Gastrocnemius medialis (tissue), 4 donors: Measurements from ENCODE around the gene CFAP20.

ENCODE experiments used
- CTCF ChIP-seq, 5 experiments: fragments of 450-650 bp in 3 of 5; fragments of 200-600 bp in 2 of 5; sonication (generic) in 2 of 5; IDR thresholded peaks in 4 of 5; conservative IDR thresholded peaks in 1 of 5; 1 replicate in 4 of 5; 2 replicates in 1 of 5; pipeline ENCODE4 v1.5.1; 2016 to 2019; ENCODE audit warnings: antibody characterized with exemption in 5 of 5, mild to moderate bottlenecking in 3 of 5, moderate library complexity in 3 of 5
- POLR2A ChIP-seq, 2 donors: fragments of 450-650 bp; IDR thresholded peaks; one replicate each; pipeline ENCODE4 v1.6.1; 2017; ENCODE audit warnings: antibody characterized with exemption in 2 of 2, mild to moderate bottlenecking in 2 of 2, moderate library complexity in 2 of 2

DNA sequence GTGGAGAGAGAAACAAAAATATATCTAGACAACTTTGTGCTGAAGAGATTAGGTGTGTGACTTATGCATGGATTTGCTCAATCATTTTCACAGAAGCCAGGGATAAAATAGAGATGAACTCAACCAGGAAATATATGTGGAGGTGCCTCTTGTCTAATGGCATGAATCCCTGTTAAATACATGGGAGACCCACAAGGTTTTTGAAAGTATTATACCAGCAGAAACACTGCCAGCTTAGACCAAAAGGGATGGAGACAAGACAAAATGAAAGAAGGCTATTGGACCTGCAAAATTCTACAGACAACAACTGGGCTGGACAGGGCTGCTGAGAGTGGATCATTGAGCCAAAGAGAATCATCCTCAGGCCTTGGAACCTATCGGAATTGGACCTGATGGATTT, 52.7 kb downstream of the CFAP20 start:
- TF ChIP-seq CTCF (IDR thresholded peaks at IDR 0.05 in 4 of 5, conservative IDR thresholded peaks at IDR 0.05 in 1 of 5) (no peak), POLR2A (IDR thresholded peaks at IDR 0.05) (no peak)
